HG03469 (cell line): Measurements from ENCODE around the gene SLX4.

Source experiments
- ATAC-seq: cut with Tn5 transposase; IDR thresholded peaks from one replicate; pipeline ENCODE4 v1.9.1; 2021; ENCODE audit warnings: mild to moderate bottlenecking, moderate library complexity, moderate number of reproducible peaks; ENCODE audit not compliant: unreplicated experiment

SLX4 gene

DNA sequence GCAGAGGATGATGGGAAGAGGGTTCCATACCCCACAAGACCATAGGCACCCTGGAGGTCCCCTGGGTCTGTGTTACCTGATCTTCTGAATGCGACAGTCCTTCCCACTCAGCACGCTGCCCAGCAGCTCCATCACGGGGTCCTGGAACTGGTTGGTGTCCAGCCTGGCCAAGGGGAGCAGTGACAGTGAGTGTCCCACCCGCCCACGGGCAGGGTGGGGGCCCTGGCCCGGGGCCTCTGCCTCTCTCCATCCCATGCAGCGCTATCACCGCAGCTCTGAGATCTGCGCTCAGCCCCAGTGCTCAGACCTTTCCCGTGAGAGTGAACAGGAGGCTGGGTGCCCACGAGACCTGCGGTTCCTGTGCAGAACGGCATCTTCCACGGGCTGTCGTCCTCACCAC, 49.8 kb downstream of the SLX4 start:
- no peak for ATAC-seq

DNA sequence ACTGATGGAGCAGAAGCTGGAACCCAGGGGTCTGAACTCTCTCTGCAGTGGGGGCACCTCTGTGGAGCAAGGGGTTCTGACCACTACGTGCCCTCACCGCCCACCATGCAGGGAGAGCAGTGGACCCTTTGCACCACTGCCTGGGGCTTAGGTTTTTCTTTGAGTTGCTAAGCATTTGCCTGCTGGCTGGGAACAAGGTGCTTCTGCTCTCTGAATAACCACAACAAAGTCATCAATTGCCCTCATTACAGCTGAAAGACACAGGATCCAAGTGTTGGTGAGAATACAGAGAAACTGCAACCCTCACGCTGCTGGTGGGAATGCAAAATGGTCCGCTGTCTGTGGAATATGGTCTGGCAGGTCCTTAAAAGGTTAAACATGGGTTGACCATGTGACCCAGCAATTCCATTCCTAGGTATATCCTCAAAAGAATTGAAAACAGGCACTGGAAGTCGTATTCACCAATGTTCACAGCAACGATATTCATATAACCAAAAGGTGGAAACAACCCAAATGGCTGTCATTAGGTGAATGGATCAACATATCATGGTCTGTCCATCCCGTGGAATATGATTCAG, 57.0 kb downstream of the SLX4 start:
- ATAC-seq: no peak

DNA sequence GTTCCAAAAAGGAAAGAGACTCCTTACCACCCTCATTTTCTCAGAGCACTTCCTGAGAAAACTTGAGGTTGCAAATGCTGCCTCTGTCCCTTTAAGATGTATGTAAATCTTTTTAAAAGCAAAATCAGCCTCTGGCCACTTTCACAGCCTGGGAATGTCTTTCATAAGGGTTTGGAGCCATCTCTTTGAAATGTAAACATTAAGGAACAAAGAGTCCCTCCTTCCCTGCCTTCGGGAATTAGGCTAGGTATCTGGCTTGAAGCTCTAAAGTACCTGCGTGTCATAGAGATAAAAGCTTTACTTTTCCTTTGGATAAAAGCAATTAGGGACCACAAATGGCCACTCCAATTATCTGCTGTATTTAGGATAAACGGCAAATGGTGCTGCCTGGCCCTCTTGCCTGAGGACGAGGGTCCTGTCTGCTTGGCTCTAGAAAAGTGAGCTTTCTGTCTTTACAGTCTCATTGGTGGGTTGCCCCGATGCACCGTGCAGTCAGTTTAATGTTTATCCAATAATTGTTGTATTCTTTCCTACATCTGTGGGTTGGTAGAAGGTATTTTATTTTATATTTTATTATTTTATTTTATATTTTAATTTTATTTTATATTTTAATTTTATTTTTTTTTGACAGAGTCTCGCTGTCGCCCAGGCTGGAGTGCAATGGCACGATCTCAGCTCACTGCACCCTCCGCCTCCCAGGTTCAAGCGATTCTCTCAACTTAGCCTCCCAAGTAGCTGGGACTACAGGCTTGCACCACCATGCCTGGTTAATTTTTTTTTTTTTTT, 58.1 kb downstream of the SLX4 start:
- no peak for ATAC-seq

DNA sequence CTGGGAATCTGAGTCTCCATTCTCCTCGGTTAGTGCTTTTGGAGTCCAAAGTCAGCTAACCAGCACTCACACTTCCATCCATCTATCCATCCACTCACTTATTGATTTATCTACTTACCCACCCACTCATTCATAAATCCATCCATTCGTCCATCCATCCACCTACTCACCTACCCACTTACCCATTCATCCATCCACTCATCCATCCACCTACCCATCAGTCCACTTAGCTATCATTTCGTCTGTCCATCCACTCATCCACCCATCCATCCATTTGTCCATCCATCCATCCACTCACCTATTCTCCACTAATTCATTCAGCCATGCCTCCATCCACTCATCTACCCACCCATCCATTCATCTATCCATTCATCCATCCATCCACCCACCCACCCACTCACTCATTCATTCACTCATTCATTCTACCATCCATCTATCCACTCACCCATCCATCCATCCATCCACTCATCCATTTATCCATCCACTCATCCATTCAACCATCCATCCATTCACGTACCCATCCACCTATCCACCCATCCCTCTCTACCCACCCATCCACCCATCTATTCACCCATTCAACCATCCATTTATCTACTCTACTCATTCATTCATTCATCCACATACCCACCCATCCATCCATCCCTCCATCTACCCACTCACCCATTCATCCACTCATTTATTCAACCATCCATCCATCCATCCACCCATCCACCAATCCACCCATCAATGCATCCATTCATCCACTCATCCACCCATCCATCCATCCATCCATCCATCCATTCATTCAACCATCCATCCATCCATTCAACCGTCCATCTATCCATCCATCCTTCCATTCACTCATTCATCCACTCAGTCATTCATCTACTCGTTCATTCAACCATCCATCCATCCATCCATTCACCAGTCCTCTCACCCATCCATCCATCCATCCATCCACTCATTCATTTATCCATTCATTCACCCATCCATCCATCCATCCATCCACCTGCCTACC, 60.3 kb downstream of the SLX4 start:
- ATAC-seq: no peak

DNA sequence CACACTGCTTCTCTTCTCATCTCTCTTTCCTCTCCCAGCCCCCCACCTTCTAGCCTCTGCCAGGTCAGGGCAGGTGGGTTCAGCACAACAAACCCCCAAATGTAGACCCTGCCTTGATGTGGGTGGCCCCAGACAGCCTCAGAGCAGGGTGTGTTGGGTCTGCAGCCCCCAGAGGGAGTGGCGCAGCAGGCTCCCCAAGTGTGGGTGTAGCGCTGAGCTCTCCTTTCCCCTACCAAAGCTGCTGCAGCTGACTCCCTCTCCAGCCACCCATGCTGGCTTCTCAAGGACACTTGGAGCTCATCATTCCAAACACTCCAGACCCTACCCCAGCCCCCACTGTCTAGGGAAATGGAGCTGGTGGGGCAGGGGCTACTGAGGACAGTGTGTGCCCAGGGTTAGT, 61.5 kb downstream of the SLX4 start:
- ATAC-seq: no peak

DNA sequence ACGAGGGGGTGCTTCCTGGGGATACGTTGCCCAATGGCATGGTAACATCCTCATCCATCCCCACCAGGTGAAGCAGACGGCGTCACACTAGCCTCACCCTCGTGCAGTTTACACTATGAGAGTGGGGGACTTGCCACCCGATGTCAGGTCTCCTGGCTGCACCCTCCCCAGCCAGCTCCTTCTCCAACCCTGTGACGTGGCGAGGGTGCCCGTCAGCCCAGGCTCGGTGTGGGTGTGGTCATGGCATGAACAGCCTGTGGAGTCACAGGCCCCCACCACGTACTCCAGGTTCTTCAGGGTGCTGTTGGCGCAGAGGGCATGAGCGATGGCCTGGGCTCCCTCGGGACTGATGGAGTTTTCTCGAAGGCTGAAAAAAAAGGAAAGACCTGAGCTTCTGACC, 62.5 kb downstream of the SLX4 start:
- no peak for ATAC-seq

DNA sequence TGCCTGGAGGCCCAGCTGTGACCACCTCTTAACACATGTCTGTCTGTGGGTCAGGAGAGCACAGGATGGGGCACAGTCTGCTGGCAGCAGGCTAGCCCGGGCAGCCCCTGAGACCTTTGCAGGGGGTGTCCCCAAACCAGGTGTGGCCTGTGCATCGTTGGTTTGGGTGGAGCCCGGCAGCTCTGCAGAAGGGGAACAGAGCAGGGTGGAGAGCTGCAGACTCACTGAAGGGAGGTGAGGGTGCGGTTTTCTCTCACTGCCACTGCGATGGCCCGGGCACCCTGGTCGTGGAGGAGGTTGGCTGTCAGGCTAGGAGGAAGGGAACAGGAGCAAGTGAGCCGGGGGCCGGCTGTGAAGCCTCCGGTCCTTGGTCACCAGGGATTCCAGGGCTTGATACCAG, 63.0 kb downstream of the SLX4 start:
- no peak for ATAC-seq

DNA sequence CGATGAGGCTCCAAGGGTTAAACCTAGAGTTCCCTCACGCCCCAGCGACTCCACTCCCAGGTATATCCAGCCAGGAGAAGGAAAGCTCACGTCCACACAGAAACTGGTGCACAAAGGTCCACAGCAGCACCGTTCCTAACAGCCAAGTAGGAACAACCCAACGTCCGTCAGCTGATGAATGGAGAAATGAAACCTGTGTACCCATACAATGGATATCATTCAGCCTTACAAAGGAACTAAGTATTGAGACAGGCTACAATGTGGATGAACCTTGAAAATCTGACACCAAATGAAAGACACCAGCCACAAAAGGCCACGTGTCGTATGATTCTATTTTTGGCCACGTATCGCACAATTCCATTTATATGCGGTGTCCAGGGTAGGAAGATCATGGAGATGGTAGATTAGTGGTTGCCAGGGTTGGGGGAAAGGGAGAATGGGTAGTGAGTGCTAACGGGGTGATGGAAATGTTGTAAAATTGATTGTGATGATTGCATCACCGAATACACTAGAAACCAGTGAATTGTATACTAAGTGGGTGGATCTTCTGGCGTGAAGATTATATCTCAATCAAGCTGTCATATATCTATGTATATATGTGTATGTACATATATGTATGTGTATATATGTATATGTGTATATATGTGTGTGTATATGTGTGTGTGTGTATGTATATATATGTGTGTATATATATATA, 64.3 kb downstream of the SLX4 start:
- ATAC-seq: no peak

DNA sequence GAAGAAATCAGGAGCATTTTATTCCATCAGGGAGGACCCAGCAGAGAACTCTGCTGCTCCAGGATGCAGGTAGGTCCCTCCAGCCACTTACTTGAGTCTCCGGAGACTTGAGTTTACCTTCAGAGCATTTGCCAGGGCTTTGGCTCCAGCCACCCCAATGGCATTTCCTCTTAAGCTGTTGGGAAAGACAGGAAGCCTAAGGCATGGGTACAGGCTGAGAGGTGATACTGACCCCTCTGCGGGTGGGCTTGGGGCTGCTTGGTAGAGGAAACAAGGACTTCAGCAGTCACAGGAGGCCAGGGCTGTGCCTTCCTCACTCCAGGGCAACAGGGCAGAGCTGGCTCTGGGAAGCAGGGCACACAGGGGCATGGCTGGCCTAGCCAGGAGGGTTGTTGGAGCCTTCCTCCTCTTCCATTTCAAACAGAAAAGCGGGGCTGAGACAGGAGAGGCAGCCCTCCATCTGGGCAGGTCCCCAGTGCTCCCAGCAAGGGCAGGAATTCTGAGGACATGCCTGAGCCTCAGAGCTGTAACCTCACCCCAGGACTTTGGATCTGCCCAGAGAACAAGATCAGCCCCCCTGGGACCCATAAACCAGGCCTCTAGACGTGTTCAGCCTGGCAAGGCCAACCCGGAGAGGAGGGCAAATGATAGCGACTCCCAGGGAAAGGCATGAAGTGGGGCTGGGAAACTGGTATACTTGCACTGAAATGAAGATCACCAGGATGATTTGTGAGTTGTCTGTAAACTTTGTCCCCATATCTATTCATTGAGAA, 68.6 kb downstream of the SLX4 start:
- ATAC-seq: no peak

DNA sequence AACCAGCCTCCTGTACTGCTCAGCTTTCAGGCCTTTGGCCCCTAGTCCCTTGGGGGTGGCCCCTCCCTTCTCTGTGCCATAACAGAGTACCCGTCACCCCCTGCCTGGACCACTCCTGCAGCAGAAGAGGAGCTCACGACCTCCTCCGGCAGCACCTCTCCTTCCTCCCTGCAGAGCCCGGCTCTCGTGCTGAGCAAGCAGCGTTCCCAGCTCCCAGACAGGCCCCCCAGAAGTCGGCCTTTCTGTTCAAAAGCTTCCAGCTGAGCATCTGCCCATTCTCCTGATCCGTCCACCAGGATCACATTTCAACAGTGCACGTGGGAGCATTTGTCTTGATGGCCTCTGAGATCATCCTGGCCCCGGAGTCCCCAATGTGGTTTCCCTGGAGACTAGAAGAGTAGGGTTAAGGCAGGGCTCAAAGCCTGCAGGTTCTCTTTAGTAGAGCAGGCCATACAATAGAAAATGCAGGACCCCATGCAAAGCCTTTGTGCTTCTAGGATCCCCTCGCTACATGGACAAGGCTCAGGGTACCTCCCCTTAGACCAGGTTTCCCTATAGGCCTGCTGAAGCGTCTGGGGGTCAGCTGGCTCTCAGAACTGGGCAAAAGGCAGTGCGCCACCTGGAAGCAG, 69.8 kb downstream of the SLX4 start:
- ATAC-seq: no peak

DNA sequence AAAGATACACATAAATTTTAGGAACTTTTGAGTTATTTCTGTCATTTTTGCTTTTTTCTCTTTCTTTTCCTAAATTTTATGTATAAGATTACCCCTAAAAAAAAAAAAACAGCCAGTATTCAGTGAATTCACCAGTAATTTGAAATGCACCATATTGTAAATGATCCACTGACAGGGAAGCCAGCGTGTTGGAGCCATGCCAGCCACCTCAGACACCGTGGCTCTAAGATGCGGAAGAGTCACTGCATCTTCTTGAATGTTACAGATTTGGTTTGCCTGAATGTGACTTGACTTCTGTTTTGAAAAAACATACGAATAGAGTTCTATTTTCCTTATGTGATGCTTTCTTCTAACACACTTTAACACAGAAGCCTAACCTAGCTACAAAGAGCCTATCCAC, 73.2 kb downstream of the SLX4 start:
- ATAC-seq: no peak

DNA sequence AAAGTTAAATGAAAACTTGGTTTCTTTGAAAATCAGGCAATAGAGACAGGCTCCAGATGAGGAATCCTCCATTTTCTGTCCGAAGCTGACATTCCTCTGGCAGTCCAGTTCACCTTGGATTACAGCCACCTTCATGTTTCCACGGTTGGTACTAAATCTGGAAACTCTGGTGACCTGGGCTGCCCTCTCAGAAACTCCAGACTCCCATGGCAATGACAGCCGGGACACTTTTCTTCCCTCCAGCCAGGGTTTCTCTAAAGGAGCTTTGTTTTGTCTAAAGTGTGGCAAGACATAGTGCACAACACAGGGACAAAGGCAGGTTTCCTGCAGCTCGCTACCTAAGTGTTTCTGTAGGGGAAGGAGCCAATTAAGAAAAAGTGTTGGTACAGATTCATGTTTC, 74.6 kb downstream of the SLX4 start:
- no peak for ATAC-seq

DNA sequence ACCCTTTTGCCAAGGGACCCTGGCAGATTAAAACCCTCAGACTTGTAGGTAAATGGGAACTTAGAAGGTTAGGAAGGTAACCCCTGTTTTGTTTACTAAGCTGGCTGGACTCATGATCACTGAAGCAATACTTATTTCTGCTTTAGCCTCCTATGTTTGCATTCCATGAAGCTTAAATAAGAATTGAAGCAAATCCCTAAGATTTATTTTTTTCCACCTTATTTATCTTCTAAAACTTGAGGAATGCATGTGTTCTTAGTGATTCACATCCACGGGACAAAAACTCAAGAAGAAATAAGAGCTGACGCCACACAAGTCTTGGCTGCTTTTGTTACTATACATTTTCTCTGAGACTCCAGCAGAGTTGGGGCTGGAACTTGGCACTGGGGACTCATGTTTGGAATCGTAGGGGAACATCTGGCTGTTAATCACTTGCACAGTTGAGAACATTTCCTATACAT, 75.1 kb downstream of the SLX4 start:
- no peak for ATAC-seq

DNA sequence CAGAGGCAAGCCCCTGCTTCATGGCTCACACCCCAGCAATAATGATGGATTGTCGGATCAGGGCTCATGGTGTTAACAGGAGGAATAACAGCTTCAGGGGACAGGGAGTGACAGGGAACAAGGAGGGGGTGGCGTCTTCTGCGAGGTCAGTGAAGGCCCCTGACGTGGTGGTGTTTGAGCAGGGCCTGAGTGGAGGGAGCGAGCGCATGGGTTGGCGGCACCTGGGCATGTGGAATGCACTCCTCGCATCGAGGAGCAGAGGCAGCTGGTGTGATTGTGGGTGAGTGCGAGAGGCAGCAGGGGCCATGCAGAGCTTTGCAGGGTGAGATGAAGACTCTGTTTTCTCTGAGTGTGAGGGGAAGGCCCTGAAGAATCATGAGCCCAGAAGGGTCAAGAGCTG, 77.3 kb downstream of the SLX4 start:
- no peak for ATAC-seq

DNA sequence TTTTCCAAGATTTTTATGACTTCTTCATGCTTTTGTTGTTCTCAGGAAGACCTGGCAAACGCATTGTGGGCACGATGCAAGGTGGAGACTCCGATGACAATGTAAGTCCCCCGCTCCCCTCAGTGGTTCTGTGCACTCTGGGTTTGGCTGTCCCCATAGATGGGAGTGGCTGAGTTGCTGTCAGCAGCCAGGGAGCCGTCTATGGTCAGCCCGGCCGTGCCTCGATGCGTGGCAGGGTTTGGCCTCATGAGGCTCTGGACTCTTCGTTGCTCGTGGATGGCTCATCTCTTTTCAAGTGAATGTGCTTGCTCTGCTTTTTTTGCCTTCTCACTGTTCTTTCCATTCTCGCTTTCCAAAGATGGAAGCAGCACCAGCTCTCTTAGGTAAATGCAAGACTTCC, 78.7 kb downstream of the SLX4 start:
- ATAC-seq: no peak
